ENCODE measurements around the gene DRD4. TPM values are rescaled to one million over a fixed set of nuclear protein-coding genes. Genes with fewer than 3 reads are reported as not detected.

The DRD4 gene
- total and polyA plus RNA-seq, 9 of the 15 experiments (the other 6 are each of a cell fraction or from before 2014, with no cell fraction given) = 0.04 to 0.95 (median 0.21) TPM; not detected in 5

- TF ChIP-seq MYNN (IDR thresholded peaks at IDR 0.05) (no peak), MYNN (CRISPR knock-in tag; IDR thresholded peaks at IDR 0.05) (no peak), NFIC (IDR thresholded peaks at IDR 0.05) (no peak), HSF4 (CRISPR knock-in tag; IDR thresholded peaks at IDR 0.05; ENCODE audit: borderline replicate concordance) (no peak), MLX (CRISPR knock-in tag; conservative IDR thresholded peaks at IDR 0.05) (no peak), L3MBTL2 (IDR thresholded peaks at IDR 0.05) (peak; percentile 75), ZBTB33 (CRISPR knock-in tag; IDR thresholded peaks at IDR 0.05) (no peak), ELF4 (CRISPR knock-in tag; IDR thresholded peaks at IDR 0.05) (peak; percentile 14; the same call in 1 of the 2 replicates), TFE3 (CRISPR knock-in tag; IDR thresholded peaks at IDR 0.05) (no peak), CREM (IDR thresholded peaks at IDR 0.05; ENCODE audit: low read depth) (peak; percentile 43; the same call in 1 of the 2 replicates), NFE2 (IDR thresholded peaks at IDR 0.05; ENCODE audit: low read depth) (peak; percentile 97), STAT5A (IDR thresholded peaks at IDR 0.05; ENCODE audit: borderline replicate concordance, low read length) (no peak), ZBTB43 (CRISPR knock-in tag; IDR thresholded peaks at IDR 0.05) (no peak), ZNF197 (CRISPR knock-in tag; IDR thresholded peaks at IDR 0.05; ENCODE audit: low read depth) (0 out of 2 replicates have a peak, but pooled peaks have one; percentile 75), XRCC4 (IDR thresholded peaks at IDR 0.05; ENCODE audit: extremely low read depth, insufficient read depth, insufficient read length) (no peak), ZZZ3 (IDR thresholded peaks at IDR 0.05) (no peak), NBN (IDR thresholded peaks at IDR 0.05; ENCODE audit: low read depth) (peak; percentile 61; the same call in 1 of the 2 replicates), ELK1 (CRISPR knock-in tag; IDR thresholded peaks at IDR 0.05) (no peak), E2F6 (IDR thresholded peaks at IDR 0.05; ENCODE audit: borderline replicate concordance in 1 of 2, extremely low read depth in 1 of 2, insufficient read depth in 1 of 2, insufficient read length in 1 of 2, low read depth in 1 of 2, low read length in 1 of 2, poor library complexity in 1 of 2, severe bottlenecking in 1 of 2) (no peak), GTF2B (IDR thresholded peaks at IDR 0.05; ENCODE audit: extremely low read depth, insufficient read length) (no peak)
These were observed 28.7 kb downstream of the DRD4 start (continued) for GRCh38 chr11:665704-666281.
